Measurements from ENCODE around the gene GPC2.

DNA sequence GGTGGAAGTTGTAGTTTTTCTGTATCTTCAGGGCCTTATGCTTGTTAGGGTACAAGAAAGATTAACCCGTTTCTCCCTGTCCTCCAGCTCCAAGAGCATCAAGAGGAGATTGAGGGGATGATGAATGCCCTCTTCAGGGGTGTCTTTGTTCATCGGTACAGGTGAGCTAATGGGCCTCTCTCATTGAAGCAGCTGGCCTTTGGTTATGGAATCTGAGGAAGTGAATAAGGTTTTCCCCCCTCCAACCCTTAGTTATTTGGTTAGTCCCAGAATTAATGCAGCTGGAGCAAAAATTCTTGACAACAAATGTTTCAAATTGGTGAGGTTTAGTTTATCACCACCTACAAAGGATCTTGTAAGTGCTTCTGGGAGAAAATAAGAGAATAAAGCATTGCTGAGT, 18.0 kb upstream of the GPC2 start:
- TF ChIP-seq, protein P1, sequence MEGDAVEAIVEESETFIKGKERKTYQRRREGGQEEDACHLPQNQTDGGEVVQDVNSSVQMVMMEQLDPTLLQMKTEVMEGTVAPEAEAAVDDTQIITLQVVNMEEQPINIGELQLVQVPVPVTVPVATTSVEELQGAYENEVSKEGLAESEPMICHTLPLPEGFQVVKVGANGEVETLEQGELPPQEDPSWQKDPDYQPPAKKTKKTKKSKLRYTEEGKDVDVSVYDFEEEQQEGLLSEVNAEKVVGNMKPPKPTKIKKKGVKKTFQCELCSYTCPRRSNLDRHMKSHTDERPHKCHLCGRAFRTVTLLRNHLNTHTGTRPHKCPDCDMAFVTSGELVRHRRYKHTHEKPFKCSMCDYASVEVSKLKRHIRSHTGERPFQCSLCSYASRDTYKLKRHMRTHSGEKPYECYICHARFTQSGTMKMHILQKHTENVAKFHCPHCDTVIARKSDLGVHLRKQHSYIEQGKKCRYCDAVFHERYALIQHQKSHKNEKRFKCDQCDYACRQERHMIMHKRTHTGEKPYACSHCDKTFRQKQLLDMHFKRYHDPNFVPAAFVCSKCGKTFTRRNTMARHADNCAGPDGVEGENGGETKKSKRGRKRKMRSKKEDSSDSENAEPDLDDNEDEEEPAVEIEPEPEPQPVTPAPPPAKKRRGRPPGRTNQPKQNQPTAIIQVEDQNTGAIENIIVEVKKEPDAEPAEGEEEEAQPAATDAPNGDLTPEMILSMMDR (IDR thresholded peaks at IDR 0.05; ENCODE audit: borderline replicate concordance, extremely low read depth, low read length, poor library complexity, severe bottlenecking) = no peak
- TF ChIP-seq EZH2 (IDR thresholded peaks at IDR 0.05; ENCODE audit: borderline replicate concordance, low read depth, low read length, severe bottlenecking) = no peak

Data from DND-41 (cell line).